ENCODE measurements around the gene RAB11A. TPM values are rescaled to one million over a fixed set of nuclear protein-coding genes. Genes with fewer than 3 reads are reported as not detected.

The RAB11A gene
- total RNA-seq = 317 and 321 TPM in 2 replicates
- long read RNA-seq, full-length matches to known transcripts = 735 of 771 reads
- long read RNA-seq, partial matches to known transcripts = 18 of 771 reads
- long read RNA-seq, other reads (novel, unspliced or antisense) = 18 of 771 reads

DNA sequence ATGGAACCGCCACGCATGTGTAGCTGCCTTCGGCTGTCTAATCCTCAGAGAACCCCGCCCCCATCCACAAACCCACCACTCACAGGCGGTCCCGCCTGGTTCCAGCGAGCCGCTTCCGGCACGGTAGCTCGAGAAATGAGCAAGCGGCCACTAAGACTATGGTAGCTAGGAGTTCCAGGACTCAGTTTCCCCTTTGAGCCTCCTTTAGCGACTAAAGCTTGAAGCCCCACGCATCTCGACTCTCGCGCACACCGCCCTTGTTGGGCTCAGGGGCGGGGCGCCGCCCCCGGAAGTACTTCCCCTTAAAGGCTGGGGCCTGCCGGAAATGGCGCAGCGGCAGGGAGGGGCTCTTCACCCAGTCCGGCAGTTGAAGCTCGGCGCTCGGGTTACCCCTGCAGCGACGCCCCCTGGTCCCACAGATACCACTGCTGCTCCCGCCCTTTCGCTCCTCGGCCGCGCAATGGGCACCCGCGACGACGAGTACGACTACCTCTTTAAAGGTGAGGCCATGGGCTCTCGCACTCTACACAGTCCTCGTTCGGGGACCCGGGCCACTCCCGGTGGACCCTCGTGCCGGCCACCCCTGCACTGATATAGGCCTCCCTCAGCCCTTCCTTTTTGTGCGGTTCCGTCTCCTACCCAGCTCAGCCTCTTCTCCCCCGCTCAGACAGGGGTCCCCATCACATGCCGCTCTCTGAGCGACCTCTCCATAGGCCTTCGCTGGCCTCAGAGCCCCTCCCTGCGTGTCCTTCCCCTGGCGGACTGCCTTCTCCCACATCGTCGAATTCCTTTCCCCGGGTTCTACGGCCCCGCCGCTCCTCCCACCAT, at the start of gene RAB11A:
TSS of gene RAB11A (plus strand) at position 366 of the 828 bp plus-strand sequence. CDS start at position 461, 95 bp downstream.
- Mint-ChIP-seq H3K4me1 (ENCODE audit: unreplicated experiment) (peaks cover 24% of the 10 kb centered on the region), H3K9me3 (ENCODE audit: unreplicated experiment) (no peaks in the 10 kb centered on the region)
- TF ChIP-seq, protein P1, sequence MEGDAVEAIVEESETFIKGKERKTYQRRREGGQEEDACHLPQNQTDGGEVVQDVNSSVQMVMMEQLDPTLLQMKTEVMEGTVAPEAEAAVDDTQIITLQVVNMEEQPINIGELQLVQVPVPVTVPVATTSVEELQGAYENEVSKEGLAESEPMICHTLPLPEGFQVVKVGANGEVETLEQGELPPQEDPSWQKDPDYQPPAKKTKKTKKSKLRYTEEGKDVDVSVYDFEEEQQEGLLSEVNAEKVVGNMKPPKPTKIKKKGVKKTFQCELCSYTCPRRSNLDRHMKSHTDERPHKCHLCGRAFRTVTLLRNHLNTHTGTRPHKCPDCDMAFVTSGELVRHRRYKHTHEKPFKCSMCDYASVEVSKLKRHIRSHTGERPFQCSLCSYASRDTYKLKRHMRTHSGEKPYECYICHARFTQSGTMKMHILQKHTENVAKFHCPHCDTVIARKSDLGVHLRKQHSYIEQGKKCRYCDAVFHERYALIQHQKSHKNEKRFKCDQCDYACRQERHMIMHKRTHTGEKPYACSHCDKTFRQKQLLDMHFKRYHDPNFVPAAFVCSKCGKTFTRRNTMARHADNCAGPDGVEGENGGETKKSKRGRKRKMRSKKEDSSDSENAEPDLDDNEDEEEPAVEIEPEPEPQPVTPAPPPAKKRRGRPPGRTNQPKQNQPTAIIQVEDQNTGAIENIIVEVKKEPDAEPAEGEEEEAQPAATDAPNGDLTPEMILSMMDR (IDR thresholded peaks at IDR 0.05) = peak; percentile 52

DNA sequence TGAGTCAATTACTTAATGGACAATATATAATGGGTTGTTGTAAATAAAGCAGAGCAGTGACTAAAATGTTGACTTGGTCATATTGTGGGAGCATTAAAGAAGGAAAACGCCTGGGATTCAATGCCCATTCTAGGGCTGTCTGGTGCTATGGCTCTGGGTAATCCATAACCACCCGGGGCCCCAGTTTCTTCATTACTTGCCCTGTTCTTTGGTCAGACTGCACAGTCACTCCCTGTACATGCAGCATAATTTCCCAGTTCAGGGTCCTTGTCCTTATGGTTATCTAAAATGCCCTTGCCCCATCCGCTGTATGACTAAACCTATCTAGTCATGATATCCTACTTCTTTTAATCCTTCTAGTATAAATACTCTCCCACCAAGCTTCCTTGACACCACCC, 49.7 kb upstream of the RAB11A start:
- no peak overlapping the region for H3K4me3 Mint-ChIP-seq (ENCODE audit: unreplicated experiment)
- TF ChIP-seq, protein P1 (IDR thresholded peaks at IDR 0.05) = no peak
- peaks cover 7% of the 10 kb centered on the region for H3K27me3 Mint-ChIP-seq (ENCODE audit: unreplicated experiment)
- peak; percentile 6 for DNase-seq (ENCODE audit: extremely low spot score, unreplicated experiment)
- H3K9me3 Mint-ChIP-seq (ENCODE audit: unreplicated experiment) = no peaks in the 10 kb centered on the region
- H3K4me1 Mint-ChIP-seq (ENCODE audit: unreplicated experiment) = peaks cover 24% of the 10 kb centered on the region
- H3K36me3 Mint-ChIP-seq (ENCODE audit: unreplicated experiment) = no peaks in the 10 kb centered on the region
- H3K27ac Mint-ChIP-seq (ENCODE audit: unreplicated experiment) = no peak overlapping the region

More for the DNA sequence above, at the start of gene RAB11A:
- no peaks in the 10 kb centered on the region for H3K36me3 Mint-ChIP-seq (ENCODE audit: unreplicated experiment)
- peak; percentile 98 for DNase-seq (ENCODE audit: extremely low spot score, unreplicated experiment)
- H3K4me3 Mint-ChIP-seq (ENCODE audit: unreplicated experiment) = peak within 1 kb of the TSS; percentile 98
- H3K27me3 Mint-ChIP-seq (ENCODE audit: unreplicated experiment) = no peaks in the 10 kb centered on the region
- peak within 1 kb of the TSS; percentile 95 for H3K27ac Mint-ChIP-seq (ENCODE audit: unreplicated experiment)

DNA sequence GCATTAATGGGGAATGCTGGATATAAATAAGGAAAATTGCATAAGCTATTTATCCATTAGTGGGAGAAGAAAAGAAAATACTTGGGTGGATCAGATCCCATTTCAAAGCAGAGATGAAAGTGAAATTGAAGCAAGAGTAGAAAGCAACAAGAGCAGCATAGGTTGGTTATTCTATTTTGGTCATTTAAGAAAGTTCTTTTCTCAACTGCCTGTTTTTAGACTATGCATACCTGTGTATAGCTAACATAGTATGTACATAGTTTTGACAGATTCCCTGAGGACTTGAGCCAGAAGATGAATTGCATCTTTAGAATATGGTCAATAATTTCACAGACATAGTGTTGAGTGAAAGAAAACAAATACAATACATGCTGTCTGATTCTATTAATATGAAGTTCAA, 48.2 kb upstream of the RAB11A start:
- Mint-ChIP-seq H3K9me3 (ENCODE audit: unreplicated experiment) (no peaks in the 10 kb centered on the region), H3K36me3 (ENCODE audit: unreplicated experiment) (no peaks in the 10 kb centered on the region)

DNA sequence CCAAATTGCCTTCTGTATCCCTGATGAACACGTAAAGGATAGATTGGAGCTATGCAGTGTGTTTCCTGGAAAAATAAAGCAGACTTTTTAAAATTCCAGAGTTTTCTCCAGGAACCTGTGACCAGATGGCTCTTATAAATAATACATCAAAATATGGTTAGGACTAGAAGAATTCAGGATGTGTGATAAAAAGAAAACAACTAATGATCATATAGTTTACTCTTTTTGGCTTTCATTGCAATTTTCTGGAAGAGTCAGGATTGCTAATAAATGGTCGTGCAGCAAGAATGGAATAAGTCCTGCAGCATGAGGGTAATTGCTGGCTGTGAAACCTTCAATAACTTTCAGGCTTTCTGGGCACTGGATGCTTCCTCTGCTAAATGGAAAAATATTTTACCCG, 47.0 kb upstream of the RAB11A start:
- Mint-ChIP-seq H3K36me3 (ENCODE audit: unreplicated experiment) (no peaks in the 10 kb centered on the region), H3K27ac (ENCODE audit: unreplicated experiment) (no peak overlapping the region), H3K9me3 (ENCODE audit: unreplicated experiment) (no peaks in the 10 kb centered on the region), H3K27me3 (ENCODE audit: unreplicated experiment) (peaks cover 8% of the 10 kb centered on the region), H3K4me3 (ENCODE audit: unreplicated experiment) (no peak overlapping the region), H3K4me1 (ENCODE audit: unreplicated experiment) (peaks cover 39% of the 10 kb centered on the region)
- TF ChIP-seq, protein P1 (IDR thresholded peaks at IDR 0.05) = no peak
- no peak for DNase-seq (ENCODE audit: extremely low spot score, unreplicated experiment)

More for the DNA sequence above, 48.2 kb upstream of the RAB11A start:
- Mint-ChIP-seq H3K27me3 (ENCODE audit: unreplicated experiment) (peaks cover 7% of the 10 kb centered on the region), H3K4me3 (ENCODE audit: unreplicated experiment) (no peak overlapping the region), H3K4me1 (ENCODE audit: unreplicated experiment) (peaks cover 27% of the 10 kb centered on the region), H3K27ac (ENCODE audit: unreplicated experiment) (no peak overlapping the region)
- TF ChIP-seq, protein P1 (IDR thresholded peaks at IDR 0.05) = no peak
- no peak for DNase-seq (ENCODE audit: extremely low spot score, unreplicated experiment)

DNA sequence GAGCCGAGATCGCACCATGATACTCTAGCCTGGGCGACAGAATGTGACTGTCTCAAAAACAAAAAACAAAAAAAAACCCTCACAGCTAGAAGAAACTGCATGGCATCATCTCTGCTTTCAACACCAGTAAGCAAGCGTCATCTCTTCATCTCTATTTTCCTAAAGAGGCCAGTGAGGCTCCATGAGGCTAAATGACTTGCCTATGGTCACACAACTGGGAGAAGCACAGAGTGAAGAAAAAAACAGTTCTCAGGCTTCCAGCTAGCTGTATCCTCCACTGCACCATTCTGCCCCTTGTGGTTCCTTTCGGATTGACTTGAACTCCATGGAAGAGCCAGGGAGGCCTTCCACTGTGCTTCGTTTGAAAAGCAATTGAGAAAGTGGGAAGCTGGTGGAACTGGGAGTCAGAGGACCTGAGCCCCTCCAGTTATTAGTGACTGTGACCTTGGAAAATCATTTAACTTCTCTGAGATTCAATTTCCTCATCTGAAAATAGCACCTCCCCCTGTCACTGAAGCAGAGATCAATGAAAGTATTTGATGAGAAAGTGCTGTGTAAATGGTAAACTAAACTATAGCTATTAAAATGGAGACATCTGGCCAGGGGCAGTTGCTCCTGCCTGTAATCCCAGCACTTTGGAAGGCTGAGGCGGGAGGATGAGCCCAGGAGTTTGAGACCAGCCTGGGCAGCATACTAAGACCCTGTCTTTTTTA, 45.1 kb upstream of the RAB11A start:
- peaks cover 2% of the 10 kb centered on the region for H3K27me3 Mint-ChIP-seq (ENCODE audit: unreplicated experiment)
- peak overlapping the region; percentile 80 for H3K27ac Mint-ChIP-seq (ENCODE audit: unreplicated experiment)
- DNase-seq (ENCODE audit: extremely low spot score, unreplicated experiment) = peak; percentile 83
- no peaks in the 10 kb centered on the region for H3K9me3 Mint-ChIP-seq (ENCODE audit: unreplicated experiment)
- H3K4me1 Mint-ChIP-seq (ENCODE audit: unreplicated experiment) = peaks cover 47% of the 10 kb centered on the region
- TF ChIP-seq, protein P1 (IDR thresholded peaks at IDR 0.05) = peak; percentile 78
- H3K36me3 Mint-ChIP-seq (ENCODE audit: unreplicated experiment) = no peaks in the 10 kb centered on the region
- H3K4me3 Mint-ChIP-seq (ENCODE audit: unreplicated experiment) = no peak overlapping the region
